Lower leg skin (tissue), 4 donors: Measurements from ENCODE around the gene REM2. TPM values are rescaled to one million over a fixed set of nuclear protein-coding genes. Genes with fewer than 3 reads are reported as not detected.
"Not testable (repeated sequence)": the region's sequence is repeated elsewhere in the genome, so short reads cannot be mapped to it uniquely, and the experiment has no call there.

ENCODE experiments used
- DNase-seq, 2 donors: peaks; one replicate each; pipeline ENCODE4 v3.0.0-alpha.2; 2019; ENCODE audit warnings: low spot score in 2 of 2
- H3K4me3 ChIP-seq: fragments of 200-600 bp; sonication (generic); 2 replicates; pipeline ENCODE4 v1.5.1; 2017; ENCODE audit warnings: mild to moderate bottlenecking, low read depth; ENCODE audit not compliant: poor library complexity, severe bottlenecking
- POLR2A ChIP-seq, 2 donors: fragments of 450-650 bp; IDR thresholded peaks; one replicate each; pipeline ENCODE4 v1.6.1; 2016 to 2017; ENCODE audit warnings: antibody characterized with exemption in 2 of 2, mild to moderate bottlenecking in 1 of 2, moderate library complexity in 1 of 2
- WGBS, 2 donors: methylation state at CpG; one replicate each; pipeline ENCODE4 v1.1.5; 2018; 5-methylcytosine and 5-hydroxymethylcytosine counted together
- intact Hi-C: fragments of 100-400 bp; cut with DNase I; formaldehyde crosslinking; loops from one replicate; pipeline ENCODE4 v1.15.0; 2023; ENCODE audit warnings: low total_unique reads
- total RNA-seq, 4 donors: library from RNA; depleted of rRNA; stranded (reverse); fragments of >200 nt; gene quantifications; one replicate each; pipeline ENCODE4 v1.1.0, GENCODE V29; 2016
- TF ChIP-seq, protein P1 (sequence below), 3 donors: fragments of 450-650 bp; IDR thresholded peaks; one replicate each; pipeline ENCODE4 v1.5.1; 2016; ENCODE audit warnings: antibody characterized with exemption in 3 of 3, mild to moderate bottlenecking in 3 of 3, moderate library complexity in 2 of 3

Gene REM2
- total RNA-seq, 4 donors from 2014 or later = 0.52 to 2.5 (median 1.5) TPM

DNA sequence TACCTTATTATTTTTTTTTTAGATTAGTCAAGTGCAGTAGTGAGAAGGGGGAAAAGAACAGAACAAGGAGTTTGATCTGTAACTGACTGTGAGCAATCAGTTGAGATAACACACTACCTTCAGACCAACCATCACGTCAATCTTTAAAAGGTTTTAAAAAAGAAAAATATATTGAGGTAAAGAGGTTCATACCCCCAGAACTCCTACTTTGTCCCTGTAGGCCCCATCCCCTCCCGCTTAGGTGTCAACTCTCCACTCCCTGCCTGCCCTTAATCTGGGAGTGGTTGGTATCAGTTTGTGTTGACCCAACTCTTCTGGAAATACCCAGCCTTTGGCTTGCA, 30.5 kb upstream of the REM2 start:
- intact Hi-C loops = loop anchor here (10.0 kb wide), 1 partner anchor 298 kb away; no protein-coding TSS in a partner anchor
- WGBS, 2 donors = 62 to 66% methylated on average over 2 of the region's 2 CpGs
- no peak for DNase-seq
- no peak for TF ChIP-seq POLR2A (IDR thresholded peaks at IDR 0.05)
- TF ChIP-seq, protein P1, sequence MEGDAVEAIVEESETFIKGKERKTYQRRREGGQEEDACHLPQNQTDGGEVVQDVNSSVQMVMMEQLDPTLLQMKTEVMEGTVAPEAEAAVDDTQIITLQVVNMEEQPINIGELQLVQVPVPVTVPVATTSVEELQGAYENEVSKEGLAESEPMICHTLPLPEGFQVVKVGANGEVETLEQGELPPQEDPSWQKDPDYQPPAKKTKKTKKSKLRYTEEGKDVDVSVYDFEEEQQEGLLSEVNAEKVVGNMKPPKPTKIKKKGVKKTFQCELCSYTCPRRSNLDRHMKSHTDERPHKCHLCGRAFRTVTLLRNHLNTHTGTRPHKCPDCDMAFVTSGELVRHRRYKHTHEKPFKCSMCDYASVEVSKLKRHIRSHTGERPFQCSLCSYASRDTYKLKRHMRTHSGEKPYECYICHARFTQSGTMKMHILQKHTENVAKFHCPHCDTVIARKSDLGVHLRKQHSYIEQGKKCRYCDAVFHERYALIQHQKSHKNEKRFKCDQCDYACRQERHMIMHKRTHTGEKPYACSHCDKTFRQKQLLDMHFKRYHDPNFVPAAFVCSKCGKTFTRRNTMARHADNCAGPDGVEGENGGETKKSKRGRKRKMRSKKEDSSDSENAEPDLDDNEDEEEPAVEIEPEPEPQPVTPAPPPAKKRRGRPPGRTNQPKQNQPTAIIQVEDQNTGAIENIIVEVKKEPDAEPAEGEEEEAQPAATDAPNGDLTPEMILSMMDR (IDR thresholded peaks at IDR 0.05) = no peak
- no peak overlapping the region for H3K4me3 ChIP-seq

DNA sequence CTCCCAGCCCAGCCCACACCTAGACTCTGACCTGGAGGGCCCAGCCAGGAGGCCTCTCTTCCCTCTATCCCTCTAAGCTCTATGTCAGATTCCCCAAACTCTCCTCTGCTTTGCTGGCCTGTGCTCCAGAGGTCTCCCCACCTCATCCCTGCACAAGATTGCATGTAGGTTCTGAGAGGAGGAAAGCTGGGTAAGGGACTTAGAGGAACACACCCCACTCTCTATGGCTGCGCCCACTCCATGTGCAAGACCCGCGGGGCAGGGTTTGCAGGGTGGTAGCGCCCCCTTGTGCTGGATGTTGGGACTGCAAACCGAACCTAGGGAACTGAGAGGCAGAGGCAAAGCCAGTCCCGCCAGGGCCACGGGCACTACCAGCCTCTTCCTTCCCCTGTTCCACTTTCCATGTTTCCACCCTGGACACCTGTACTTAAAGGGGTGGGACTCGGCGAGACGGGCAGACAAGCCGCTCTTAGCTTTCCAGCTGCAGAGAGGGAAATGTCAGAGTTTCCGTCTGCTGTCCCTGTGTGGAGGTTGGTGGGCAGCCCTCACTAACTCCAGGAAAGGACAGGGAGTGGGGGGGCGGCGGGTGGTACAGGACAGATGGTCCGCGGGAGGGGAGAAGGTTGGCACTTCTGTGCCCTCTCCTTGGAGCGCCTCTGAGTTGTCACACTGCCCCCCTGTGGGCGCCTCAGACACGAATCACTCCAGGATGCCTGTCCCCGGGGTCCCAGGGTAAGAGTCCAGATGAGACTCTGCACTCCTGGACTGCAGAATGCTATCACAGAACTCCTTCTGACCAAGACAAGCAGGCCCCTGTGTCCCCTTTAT, 29.9 kb upstream of the REM2 start:
- DNase-seq = peak; percentile 91 to 99
- TF ChIP-seq, protein P1 (IDR thresholded peaks at IDR 0.05) = peak in 2 of 3 donors; percentile 26 to 80
- TF ChIP-seq POLR2A (IDR thresholded peaks at IDR 0.05) = no peak
- peak overlapping the region; percentile 1 for H3K4me3 ChIP-seq
- WGBS, 2 donors = 1 to 3% methylated on average over 19 to 20 of the region's 20 CpGs
- intact Hi-C loops = loop anchor here (10.0 kb wide), 1 partner anchor 298 kb away; no protein-coding TSS in a partner anchor

DNA sequence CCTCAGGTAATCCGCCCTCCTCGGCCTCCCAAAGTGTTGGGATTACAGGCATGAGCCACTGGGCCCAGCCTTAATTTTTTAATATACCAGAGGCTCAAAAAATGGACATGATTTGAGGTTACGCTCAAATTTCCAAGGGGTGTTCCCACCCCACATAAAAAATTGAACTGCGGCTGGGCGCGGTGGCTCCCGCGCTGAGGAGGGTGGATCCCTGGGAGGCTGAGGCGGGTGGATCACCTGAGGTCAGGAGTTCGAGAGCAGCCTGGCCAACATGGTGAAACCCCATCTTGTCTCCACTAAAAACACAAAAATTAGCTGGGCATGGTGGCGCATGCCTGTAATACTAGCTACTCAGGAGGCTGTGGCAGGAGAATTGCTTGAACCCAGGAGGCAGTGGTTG, 28.7 kb upstream of the REM2 start:
- intact Hi-C loops = loop anchor here (10.0 kb wide), 1 partner anchor 299 kb away; no protein-coding TSS in a partner anchor
- not testable (repeated sequence) for H3K4me3 ChIP-seq, DNase-seq
- WGBS, 2 donors = 96 to 98% methylated on average over 11 of the region's 11 CpGs

DNA sequence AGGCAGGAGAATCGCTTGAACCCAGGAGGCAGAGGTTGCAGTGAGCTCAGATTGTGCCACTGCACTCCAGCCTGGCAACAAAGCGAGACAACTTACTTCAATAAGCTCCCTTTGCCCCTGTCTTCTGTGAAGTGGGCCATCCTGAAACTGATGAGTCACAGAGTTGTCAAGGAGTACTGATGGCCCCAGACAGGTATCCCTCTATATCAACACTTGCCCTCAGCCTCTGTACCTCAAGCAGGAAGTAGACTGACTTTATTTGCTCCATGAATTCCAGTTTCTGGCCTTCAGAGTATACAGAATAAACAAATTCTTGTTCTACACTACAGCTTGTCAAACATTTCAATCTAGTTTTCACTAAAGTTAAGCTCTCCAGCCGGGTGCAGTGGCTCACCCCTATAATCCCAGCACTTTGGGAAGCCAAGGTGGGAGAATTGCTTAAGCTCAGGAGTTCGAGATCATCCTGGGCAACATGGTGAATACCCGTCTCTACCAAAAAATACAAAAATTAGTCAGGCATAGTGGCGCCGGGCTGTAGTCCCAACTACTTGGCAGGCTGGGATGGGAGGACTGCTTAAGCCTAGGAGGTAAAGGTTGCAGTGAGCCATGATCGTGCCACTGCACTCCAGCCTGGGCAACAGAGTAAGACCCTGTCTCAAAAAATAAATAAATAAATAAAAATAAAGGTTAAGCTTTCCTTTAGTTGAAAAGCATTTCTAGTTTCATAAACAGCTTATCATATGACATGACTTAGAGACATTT, 27.9 kb upstream of the REM2 start:
- intact Hi-C loops = loop anchor here (10.0 kb wide), 1 partner anchor 300 kb away; no protein-coding TSS in a partner anchor
- TF ChIP-seq, protein P1 (IDR thresholded peaks at IDR 0.05) = no peak
- no peak for TF ChIP-seq POLR2A (IDR thresholded peaks at IDR 0.05)
- 94% methylated on average over 8 of the region's 8 CpGs for WGBS, 2 donors
- DNase-seq = no peak
- H3K4me3 ChIP-seq = no peak overlapping the region

DNA sequence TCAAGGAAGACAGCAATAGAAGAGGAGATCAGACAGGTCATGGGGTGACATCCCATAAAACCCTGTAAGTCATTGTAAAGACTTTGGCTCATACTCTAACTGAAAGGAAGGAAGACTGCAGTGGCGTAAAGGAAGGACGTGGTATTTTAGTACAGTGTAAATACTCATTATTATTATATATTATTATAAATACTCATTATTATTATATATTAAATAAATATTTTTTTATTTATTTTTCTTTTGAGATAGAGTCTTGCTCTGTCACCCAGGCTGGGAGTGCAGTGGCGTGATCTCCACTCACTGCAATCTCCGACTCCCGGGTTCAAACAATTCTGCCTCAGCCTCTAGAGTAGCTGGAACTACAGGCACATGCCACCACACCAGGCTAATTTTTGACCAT, 26.6 kb upstream of the REM2 start:
- no peak for TF ChIP-seq POLR2A (IDR thresholded peaks at IDR 0.05)
- no peak for DNase-seq
- intact Hi-C loops = loop anchor here (10.0 kb wide), 1 partner anchor 302 kb away; no protein-coding TSS in a partner anchor
- 94 to 95% methylated on average over 5 of the region's 5 CpGs for WGBS, 2 donors
- H3K4me3 ChIP-seq = no peak overlapping the region

DNA sequence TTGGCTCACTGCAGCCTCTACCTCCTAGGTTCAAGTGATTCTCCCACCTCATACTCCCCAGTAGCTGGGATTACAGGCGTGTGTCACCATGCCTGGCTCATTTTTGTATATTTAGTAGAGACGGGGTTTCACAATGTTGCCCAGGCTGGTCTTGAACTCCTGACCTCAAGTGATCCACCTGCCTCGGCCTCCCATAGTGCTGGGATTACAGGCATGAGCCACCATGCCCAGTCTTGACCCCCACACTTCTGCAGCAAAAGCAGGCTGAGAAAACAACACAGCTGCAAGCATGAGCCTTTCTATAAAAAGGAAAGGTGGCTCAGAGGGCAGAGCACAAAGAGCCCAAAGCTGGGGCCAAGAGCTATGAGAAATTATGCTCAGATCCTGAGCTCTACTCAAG, 22.6 kb upstream of the REM2 start:
- intact Hi-C loops, H3K4me3 ChIP-seq, DNase-seq: not testable (repeated sequence)
- 74 to 90% methylated on average over 3 of the region's 3 CpGs for WGBS, 2 donors

DNA sequence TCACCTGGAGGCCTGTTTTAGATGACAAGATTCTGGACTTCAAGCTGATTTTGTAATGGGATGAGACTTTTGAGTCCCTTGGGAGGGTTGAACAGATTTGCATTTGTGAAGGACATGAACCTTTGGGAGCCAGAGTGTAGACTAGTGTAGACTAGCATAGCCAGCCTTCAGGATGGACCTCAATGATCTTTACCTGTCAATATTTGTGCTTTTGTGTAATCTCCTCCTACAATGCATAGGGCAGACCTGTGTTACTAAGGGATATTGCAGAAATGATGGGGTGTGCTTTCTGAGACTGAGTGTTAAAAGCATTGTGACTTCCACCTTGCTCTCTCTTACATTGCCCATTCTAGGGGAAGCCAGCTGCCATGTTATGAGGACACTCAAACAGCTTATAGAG, 21.4 kb upstream of the REM2 start:
- intact Hi-C loops = no loop called here
- no peak for TF ChIP-seq POLR2A (IDR thresholded peaks at IDR 0.05)
- TF ChIP-seq, protein P1 (IDR thresholded peaks at IDR 0.05) = no peak
- DNase-seq = no peak
- no peak overlapping the region for H3K4me3 ChIP-seq
